Neuronal stem cell (in vitro differentiated cells): ENCODE results near the gene GPS1.

Source experiments
- DNase-seq: peaks from one replicate; pipeline ENCODE4 v3.0.0-alpha.2; 2013; ENCODE audit warnings: low spot score
- H2AFZ ChIP-seq: one replicate; pipeline ENCODE4 v1.6.1; 2013; ENCODE audit warnings: mild to moderate bottlenecking, low read length, inconsistent platforms
- H2AK5ac ChIP-seq: 2 replicates; pipeline ENCODE4 v1.6.1; 2013; ENCODE audit warnings: low read depth, mild to moderate bottlenecking, inconsistent platforms, low read length, moderate library complexity, mixed read lengths
- H2BK120ac ChIP-seq: 2 replicates; pipeline ENCODE4 v1.6.1; 2013; ENCODE audit warnings: low read depth, mild to moderate bottlenecking, inconsistent platforms, low read length, moderate library complexity, mixed read lengths
- H2BK12ac ChIP-seq: one replicate; pipeline ENCODE4 v1.6.1; 2013; ENCODE audit warnings: low read length, inconsistent platforms
- H2BK15ac ChIP-seq: 2 replicates; pipeline ENCODE4 v1.6.1; 2013; ENCODE audit warnings: mild to moderate bottlenecking, low read length, inconsistent platforms, mixed read lengths
- H2BK5ac ChIP-seq: one replicate; pipeline ENCODE4 v1.6.1; 2013; ENCODE audit warnings: inconsistent platforms, mild to moderate bottlenecking, low read length, moderate library complexity
- H3K14ac ChIP-seq: one replicate; pipeline ENCODE4 v1.6.1; 2013; ENCODE audit warnings: low read length, inconsistent platforms
- H3K18ac ChIP-seq: 2 replicates; pipeline ENCODE4 v1.6.1; 2013; ENCODE audit warnings: low read length, inconsistent platforms
- H3K23ac ChIP-seq: 2 replicates; pipeline ENCODE4 v1.6.1; 2013; ENCODE audit warnings: low read depth, mild to moderate bottlenecking, mixed read lengths, low read length, inconsistent platforms; ENCODE audit not compliant: poor library complexity
- H3K27ac ChIP-seq: replicated peaks from 3 replicates; pipeline ENCODE4 v1.5.1; 2013; ENCODE audit warnings: low read length, inconsistent platforms
- H3K27me3 ChIP-seq, 3 experiments: 2 replicates each; pipeline ENCODE4 v1.6.1; 2013; ENCODE audit warnings: low read length in 3 of 3, mild to moderate bottlenecking in 2 of 3, inconsistent platforms in 1 of 3, low read depth in 1 of 3, mixed read lengths in 1 of 3, moderate library complexity in 1 of 3; ENCODE audit not compliant: control insufficient read depth in 3 of 3, insufficient read depth in 3 of 3
- H3K36me3 ChIP-seq, 2 donors: replicated peaks in 1 of 2; 2 replicates each; pipeline ENCODE4 v1.6.1; 2013; ENCODE audit warnings: low read length in 2 of 2; ENCODE audit not compliant: control insufficient read depth in 2 of 2, insufficient read depth in 2 of 2
- H3K4ac ChIP-seq: 2 replicates; pipeline ENCODE4 v1.6.1; 2013; ENCODE audit warnings: inconsistent platforms, mild to moderate bottlenecking, low read length, moderate library complexity
- H3K4me1 ChIP-seq, 2 donors: 1 replicate in 1 of 2; 2 replicates in 1 of 2; pipeline ENCODE4 v1.6.1; 2013; ENCODE audit warnings: low read length in 2 of 2, low read depth in 1 of 2; ENCODE audit not compliant: control insufficient read depth in 2 of 2, insufficient read depth in 1 of 2
- H3K4me2 ChIP-seq: one replicate; pipeline ENCODE4 v1.6.1; 2013; ENCODE audit warnings: mild to moderate bottlenecking, low read length, inconsistent platforms; ENCODE audit not compliant: insufficient read depth, poor library complexity, severe bottlenecking
- H3K4me3 ChIP-seq, 2 donors: 2 replicates each; pipeline ENCODE4 v1.5.1; 2013; ENCODE audit warnings: low read length in 2 of 2, mild to moderate bottlenecking in 2 of 2, inconsistent platforms in 1 of 2, moderate library complexity in 1 of 2
- H3K79me1 ChIP-seq: one replicate; pipeline ENCODE4 v1.6.1; 2013; ENCODE audit warnings: low read depth, mild to moderate bottlenecking, inconsistent platforms, low read length, moderate library complexity
- H3K9ac ChIP-seq: one replicate; pipeline ENCODE4 v1.6.1; 2013; ENCODE audit warnings: mild to moderate bottlenecking, low read depth, low read length, inconsistent platforms; ENCODE audit not compliant: poor library complexity
- H3K9me3 ChIP-seq, 2 donors: replicated peaks in 1 of 2; 2 replicates each; pipeline versions ENCODE3 to v1.6.1; 2013; ENCODE audit warnings: low read length in 2 of 2, mild to moderate bottlenecking in 2 of 2, inconsistent platforms in 1 of 2, low read depth in 1 of 2, mixed read lengths in 1 of 2, moderate library complexity in 1 of 2; ENCODE audit not compliant: control insufficient read depth in 2 of 2, insufficient read depth in 1 of 2
- H4K8ac ChIP-seq: one replicate; pipeline ENCODE4 v1.6.1; 2013; ENCODE audit warnings: low read depth, mild to moderate bottlenecking, inconsistent platforms, low read length, moderate library complexity
- H4K91ac ChIP-seq: one replicate; pipeline ENCODE4 v1.6.1; 2013; ENCODE audit warnings: low read length, low read depth, mild to moderate bottlenecking, inconsistent platforms; ENCODE audit not compliant: poor library complexity
- WGBS, 2 donors: extraction: QIAGEN DNeasy Blood & Tissue Kit; methylation state at CpG; one replicate each; pipeline ENCODE4 v1.1.7; 2013; ENCODE audit warnings: missing lambda C conversion rate in 2 of 2, mixed read lengths in 1 of 2; ENCODE audit not compliant: insufficient read length in 2 of 2, insufficient replicate concordance in 1 of 2; ENCODE audit errors: extremely low coverage in 2 of 2; 5-methylcytosine and 5-hydroxymethylcytosine counted together

Gene GPS1

GRCh38 chr17:82078433-82078832 is 26.7 kb downstream of the GPS1 start:
- H3K4me3 ChIP-seq, result no peak overlapping the region
- WGBS, 2 donors, result no CpG with 5 or more reads among the region's 18 CpGs
- H2BK120ac ChIP-seq, result no peak overlapping the region
- no peak overlapping the region for H2AFZ ChIP-seq
- no peak for DNase-seq
- H3K27ac ChIP-seq, result no peak overlapping the region
- H3K14ac ChIP-seq, result no peak overlapping the region
- no peak overlapping the region for H4K91ac ChIP-seq
- no peak overlapping the region for H3K23ac ChIP-seq
- H2AK5ac ChIP-seq, result no peak overlapping the region
- H3K36me3 ChIP-seq, result peaks cover 46 to 58% of the 10 kb centered on the region in 2 donors
- peaks cover 0 to 3% of the 10 kb centered on the region in 2 donors for H3K4me1 ChIP-seq
- no peak overlapping the region for H3K4me2 ChIP-seq
- H4K8ac ChIP-seq, result no peak overlapping the region
- H3K4ac ChIP-seq, result no peak overlapping the region
- no peak overlapping the region for H2BK5ac ChIP-seq
- no peak overlapping the region for H2BK15ac ChIP-seq
- no peak overlapping the region for H2BK12ac ChIP-seq
- no peak overlapping the region for H3K18ac ChIP-seq
- H3K9ac ChIP-seq, result no peak overlapping the region
- peaks cover 21% of the 10 kb centered on the region for H3K79me1 ChIP-seq
- no peaks in the 10 kb centered on the region for H3K27me3 ChIP-seq
- H3K9me3 ChIP-seq, result peaks cover 0 to 1% of the 10 kb centered on the region in 2 donors

- H3K27me3 ChIP-seq, result no peaks in the 10 kb centered on the region
- H3K18ac ChIP-seq, result no peak overlapping the region
- H4K8ac ChIP-seq, result no peak overlapping the region
- H3K4ac ChIP-seq, result no peak overlapping the region
- H4K91ac ChIP-seq, result no peak overlapping the region
- peaks cover 53 to 65% of the 10 kb centered on the region in 2 donors for H3K36me3 ChIP-seq
- peaks cover 0 to 1% of the 10 kb centered on the region in 2 donors for H3K9me3 ChIP-seq
- H3K9ac ChIP-seq, result peak overlapping the region; percentile 44
- H2BK120ac ChIP-seq, result no peak overlapping the region
- H2BK15ac ChIP-seq, result no peak overlapping the region
- H3K4me3 ChIP-seq, result no peak overlapping the region
- no peak overlapping the region for H3K27ac ChIP-seq
- no peak overlapping the region for H2AFZ ChIP-seq
- peaks cover 0 to 3% of the 10 kb centered on the region in 2 donors for H3K4me1 ChIP-seq
- no peak overlapping the region for H3K14ac ChIP-seq
- no CpG with 5 or more reads among the region's 47 CpGs for WGBS, 2 donors
- H2BK12ac ChIP-seq, result peak overlapping the region; percentile 22
- H2BK5ac ChIP-seq, result no peak overlapping the region
- H2AK5ac ChIP-seq, result no peak overlapping the region
- DNase-seq, result no peak
- no peak overlapping the region for H3K23ac ChIP-seq
- peaks cover 27% of the 10 kb centered on the region for H3K79me1 ChIP-seq
- H3K4me2 ChIP-seq, result no peak overlapping the region
These were observed 27.4 kb downstream of the GPS1 start for GRCh38 chr17:82079001-82079677.

- no peak overlapping the region for H3K14ac ChIP-seq
- peak overlapping the region; percentile 22 for H2BK5ac ChIP-seq
- peaks cover 0 to 3% of the 10 kb centered on the region in 2 donors for H3K4me1 ChIP-seq
- peaks cover 0 to 1% of the 10 kb centered on the region in 2 donors for H3K9me3 ChIP-seq
- H3K4me2 ChIP-seq, result no peak overlapping the region
- no peak overlapping the region for H3K4ac ChIP-seq
- DNase-seq, result no peak
- H4K8ac ChIP-seq, result no peak overlapping the region
- peaks cover 33% of the 10 kb centered on the region for H3K79me1 ChIP-seq
- H3K23ac ChIP-seq, result peak overlapping the region; percentile 34
- H3K36me3 ChIP-seq, result peaks cover 61 to 76% of the 10 kb centered on the region in 2 donors
- H3K27me3 ChIP-seq, result no peaks in the 10 kb centered on the region
- H3K27ac ChIP-seq, result no peak overlapping the region
- H2AK5ac ChIP-seq, result no peak overlapping the region
- H3K4me3 ChIP-seq, result no peak overlapping the region
- no peak overlapping the region for H2BK120ac ChIP-seq
- H4K91ac ChIP-seq, result no peak overlapping the region
- H2AFZ ChIP-seq, result no peak overlapping the region
- H2BK12ac ChIP-seq, result no peak overlapping the region
- H3K9ac ChIP-seq, result peak overlapping the region; percentile 50
- WGBS, 2 donors, result no CpG with 5 or more reads among the region's 36 CpGs
- H3K18ac ChIP-seq, result peak overlapping the region; percentile 11
- no peak overlapping the region for H2BK15ac ChIP-seq
These were observed 28.5 kb downstream of the GPS1 start for GRCh38 chr17:82080048-82080788.

GRCh38 chr17:82080789-82081464 is 29.2 kb downstream of the GPS1 start:
- H3K4me1 ChIP-seq, result peaks cover 0 to 3% of the 10 kb centered on the region in 2 donors
- no peak overlapping the region for H3K4me3 ChIP-seq
- peaks cover 68 to 83% of the 10 kb centered on the region in 2 donors for H3K36me3 ChIP-seq
- peak overlapping the region; percentile 43 for H3K23ac ChIP-seq
- peak overlapping the region; percentile 50 for H3K9ac ChIP-seq
- no peak overlapping the region for H2AK5ac ChIP-seq
- H2BK5ac ChIP-seq, result peak overlapping the region; percentile 22
- H3K27me3 ChIP-seq, result no peaks in the 10 kb centered on the region
- no peak overlapping the region for H3K18ac ChIP-seq
- no CpG with 5 or more reads among the region's 44 CpGs for WGBS, 2 donors
- H3K4ac ChIP-seq, result no peak overlapping the region
- no peak overlapping the region for H4K8ac ChIP-seq
- peaks cover 0 to 1% of the 10 kb centered on the region in 2 donors for H3K9me3 ChIP-seq
- H2AFZ ChIP-seq, result no peak overlapping the region
- no peak overlapping the region for H3K27ac ChIP-seq
- H2BK120ac ChIP-seq, result no peak overlapping the region
- H3K14ac ChIP-seq, result peak overlapping the region; percentile 21
- no peak overlapping the region for H2BK15ac ChIP-seq
- peaks cover 35% of the 10 kb centered on the region for H3K79me1 ChIP-seq
- no peak for DNase-seq
- no peak overlapping the region for H3K4me2 ChIP-seq
- H4K91ac ChIP-seq, result no peak overlapping the region
- peak overlapping the region; percentile 6 for H2BK12ac ChIP-seq
